Vagina (tissue), 2 donors: ENCODE results near the gene RUNX2.

Experiments
- POLR2A ChIP-seq, 2 donors: fragments of 450-650 bp; IDR thresholded peaks; one replicate each; pipeline ENCODE4 v1.6.1; 2017; ENCODE audit warnings: antibody characterized with exemption in 2 of 2, mild to moderate bottlenecking in 2 of 2, moderate library complexity in 2 of 2
- POLR2AphosphoS5 ChIP-seq, 2 donors: sonication (generic); formaldehyde crosslinking; IDR thresholded peaks; one replicate each; pipeline ENCODE4 v1.9.0; 2017; ENCODE audit warnings: antibody characterized with exemption in 2 of 2, mild to moderate bottlenecking in 2 of 2, low read depth in 1 of 2; ENCODE audit not compliant: insufficient read depth in 1 of 2
- TF ChIP-seq, protein P1 (sequence below), 3 experiments: fragments of 450-650 bp in 2 of 3; fragments of 200-600 bp in 1 of 3; sonication (generic) in 1 of 3; IDR thresholded peaks; one replicate each; pipeline ENCODE4 v1.5.1; 2017 to 2019; ENCODE audit warnings: antibody characterized with exemption in 3 of 3, mild to moderate bottlenecking in 2 of 3, moderate library complexity in 2 of 3

DNA sequence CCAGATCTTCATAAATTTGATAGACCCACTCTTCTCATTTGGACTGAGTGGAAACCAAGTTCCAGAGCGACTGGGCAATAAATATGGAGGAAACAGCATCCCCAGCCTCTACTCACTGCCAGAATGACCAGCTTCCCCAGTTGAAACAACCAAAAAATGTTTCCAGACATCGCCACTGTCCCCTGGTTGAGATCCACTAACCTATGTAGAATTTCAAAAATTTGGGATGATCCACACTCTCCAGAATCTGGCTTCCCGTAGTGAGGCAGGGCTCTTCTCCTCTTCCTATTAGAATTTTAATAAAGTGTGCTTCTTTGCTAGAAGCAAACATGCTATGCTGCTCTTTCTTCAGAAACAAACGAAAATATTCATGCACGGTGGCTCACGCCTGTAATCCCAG lies 336.6 kb downstream of the RUNX2 start:
- TF ChIP-seq, protein P1, sequence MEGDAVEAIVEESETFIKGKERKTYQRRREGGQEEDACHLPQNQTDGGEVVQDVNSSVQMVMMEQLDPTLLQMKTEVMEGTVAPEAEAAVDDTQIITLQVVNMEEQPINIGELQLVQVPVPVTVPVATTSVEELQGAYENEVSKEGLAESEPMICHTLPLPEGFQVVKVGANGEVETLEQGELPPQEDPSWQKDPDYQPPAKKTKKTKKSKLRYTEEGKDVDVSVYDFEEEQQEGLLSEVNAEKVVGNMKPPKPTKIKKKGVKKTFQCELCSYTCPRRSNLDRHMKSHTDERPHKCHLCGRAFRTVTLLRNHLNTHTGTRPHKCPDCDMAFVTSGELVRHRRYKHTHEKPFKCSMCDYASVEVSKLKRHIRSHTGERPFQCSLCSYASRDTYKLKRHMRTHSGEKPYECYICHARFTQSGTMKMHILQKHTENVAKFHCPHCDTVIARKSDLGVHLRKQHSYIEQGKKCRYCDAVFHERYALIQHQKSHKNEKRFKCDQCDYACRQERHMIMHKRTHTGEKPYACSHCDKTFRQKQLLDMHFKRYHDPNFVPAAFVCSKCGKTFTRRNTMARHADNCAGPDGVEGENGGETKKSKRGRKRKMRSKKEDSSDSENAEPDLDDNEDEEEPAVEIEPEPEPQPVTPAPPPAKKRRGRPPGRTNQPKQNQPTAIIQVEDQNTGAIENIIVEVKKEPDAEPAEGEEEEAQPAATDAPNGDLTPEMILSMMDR (IDR thresholded peaks at IDR 0.05) = no peak
- TF ChIP-seq POLR2AphosphoS5 (IDR thresholded peaks at IDR 0.05; ENCODE audit: insufficient read depth in 1 of 2, low read depth in 1 of 2) (no peak), POLR2A (IDR thresholded peaks at IDR 0.05) (no peak)
